ENCODE measurements around the gene RBM28. TPM values are rescaled to one million over a fixed set of nuclear protein-coding genes. Genes with fewer than 3 reads are reported as not detected.

The RBM28 gene
- total RNA-seq, 1 donor from 2014 or later, result 17.1 TPM

GRCh38 chr7:128263420-128263819 is 80.3 kb downstream of the RBM28 start:
- TF ChIP-seq CTCF (IDR thresholded peaks at IDR 0.05; ENCODE audit: insufficient read depth, low read length, severe bottlenecking), result no peak
- FAIRE-seq (no peak), DNase-seq (ENCODE audit: low read depth) (no peak)
- H3K4me3 ChIP-seq (ENCODE audit: low read depth, low read length), result no peak overlapping the region
- H3K27me3 ChIP-seq (ENCODE audit: control insufficient read depth, insufficient read depth, low read length), result no peaks in the 10 kb centered on the region
- H3K36me3 ChIP-seq (ENCODE audit: control insufficient read depth, insufficient read depth, low read length), result no peaks in the 10 kb centered on the region

- peak; percentile 7 for FAIRE-seq
These were observed 81.3 kb downstream of the RBM28 start for GRCh38 chr7:128262273-128263028.

GRCh38 chr7:128260069-128260795 is 83.5 kb downstream of the RBM28 start:
- no peak for TF ChIP-seq CTCF (IDR thresholded peaks at IDR 0.05; ENCODE audit: insufficient read depth, low read length, severe bottlenecking)
- no peak overlapping the region for H3K4me3 ChIP-seq (ENCODE audit: low read depth, low read length)
- H3K36me3 ChIP-seq (ENCODE audit: control insufficient read depth, insufficient read depth, low read length), result no peaks in the 10 kb centered on the region
- no peaks in the 10 kb centered on the region for H3K27me3 ChIP-seq (ENCODE audit: control insufficient read depth, insufficient read depth, low read length)
- DNase-seq (ENCODE audit: low read depth) (no peak), FAIRE-seq (no peak)

More at GRCh38 chr7:128262273-128263028, 81.3 kb downstream of the RBM28 start:
- TF ChIP-seq CTCF (IDR thresholded peaks at IDR 0.05; ENCODE audit: insufficient read depth, low read length, severe bottlenecking), result no peak
- H3K36me3 ChIP-seq (ENCODE audit: control insufficient read depth, insufficient read depth, low read length), result no peaks in the 10 kb centered on the region
- no peak for DNase-seq (ENCODE audit: low read depth)
- H3K4me3 ChIP-seq (ENCODE audit: low read depth, low read length), result no peak overlapping the region
- no peaks in the 10 kb centered on the region for H3K27me3 ChIP-seq (ENCODE audit: control insufficient read depth, insufficient read depth, low read length)

- FAIRE-seq (peak; percentile 52), DNase-seq (ENCODE audit: low read depth) (peak; percentile 94)
- Histone ChIP-seq H3K27me3 (ENCODE audit: control insufficient read depth, insufficient read depth, low read length) (no peaks in the 10 kb centered on the region), H3K36me3 (ENCODE audit: control insufficient read depth, insufficient read depth, low read length) (no peaks in the 10 kb centered on the region), H3K4me3 (ENCODE audit: low read depth, low read length) (no peak overlapping the region)
- TF ChIP-seq CTCF (IDR thresholded peaks at IDR 0.05; ENCODE audit: insufficient read depth, low read length, severe bottlenecking), result no peak
These were observed 84.3 kb downstream of the RBM28 start for GRCh38 chr7:128259131-128260061.

GRCh38 chr7:128257458-128257857 is 86.2 kb downstream of the RBM28 start:
- no peak for FAIRE-seq
- no peaks in the 10 kb centered on the region for H3K27me3 ChIP-seq (ENCODE audit: control insufficient read depth, insufficient read depth, low read length)
- no peak for TF ChIP-seq CTCF (IDR thresholded peaks at IDR 0.05; ENCODE audit: insufficient read depth, low read length, severe bottlenecking)

More at GRCh38 chr7:128257458-128257857, 86.2 kb downstream of the RBM28 start:
- Histone ChIP-seq H3K36me3 (ENCODE audit: control insufficient read depth, insufficient read depth, low read length) (no peaks in the 10 kb centered on the region), H3K4me3 (ENCODE audit: low read depth, low read length) (no peak overlapping the region)
- DNase-seq (ENCODE audit: low read depth), result no peak
